GM21423 (cell line): ENCODE data around the gene WRAP53.
"Not testable (repeated sequence)": the region's sequence is repeated elsewhere in the genome, so short reads cannot be mapped to it uniquely, and the experiment has no call there.

Source experiments
- ATAC-seq: cut with Tn5 transposase; IDR thresholded peaks from one replicate; pipeline ENCODE4 v1.9.1; 2021; ENCODE audit warnings: mild to moderate bottlenecking, moderate library complexity; ENCODE audit not compliant: unreplicated experiment

The WRAP53 gene

GRCh38 chr17:7687908-7688807, at the start of gene WRAP53:
Gene WRAP53 (plus strand): TSS chr17:7688477. CDS start chr17:7688649, 172 bp downstream.
- peak; percentile 70 for ATAC-seq

GRCh38 chr17:7640783-7641182, 47.5 kb upstream of the WRAP53 start:
- ATAC-seq, result no peak

- ATAC-seq, result not testable (repeated sequence)
These were observed 46.6 kb upstream of the WRAP53 start for GRCh38 chr17:7641635-7642034.

- ATAC-seq, result no peak
These were observed 43.5 kb upstream of the WRAP53 start for GRCh38 chr17:7644775-7645174.

GRCh38 chr17:7646457-7646856, 41.8 kb upstream of the WRAP53 start:
- ATAC-seq, result no peak

- no peak for ATAC-seq
These were observed 41.3 kb upstream of the WRAP53 start for GRCh38 chr17:7647018-7647417.

GRCh38 chr17:7650509-7651096, 37.7 kb upstream of the WRAP53 start, which contains the start of gene ATP1B2:
Gene ATP1B2 (plus strand): TSS chr17:7650926. CDS start chr17:7651519, 593 bp downstream.
- ATAC-seq, result no peak

- ATAC-seq, result no peak
These were observed 37.1 kb upstream of the WRAP53 start for GRCh38 chr17:7651097-7651664.

- no peak for ATAC-seq
These were observed 36.5 kb upstream of the WRAP53 start for GRCh38 chr17:7651665-7652387.

- ATAC-seq, result no peak
These were observed 35.6 kb upstream of the WRAP53 start for GRCh38 chr17:7652388-7653356.

- ATAC-seq, result no peak
These were observed 33.3 kb upstream of the WRAP53 start for GRCh38 chr17:7654832-7655540.

- no peak for ATAC-seq
These were observed 32.8 kb upstream of the WRAP53 start for GRCh38 chr17:7655541-7655840.

- no peak for ATAC-seq
These were observed 31.2 kb upstream of the WRAP53 start for GRCh38 chr17:7656958-7657609.

- no peak for ATAC-seq
These were observed 20.4 kb upstream of the WRAP53 start for GRCh38 chr17:7667656-7668406.

- no peak for ATAC-seq
These were observed 19.8 kb upstream of the WRAP53 start for GRCh38 chr17:7668482-7668881.

GRCh38 chr17:7673239-7673638, 15.0 kb upstream of the WRAP53 start:
- no peak for ATAC-seq

- no peak for ATAC-seq
These were observed 13.3 kb upstream of the WRAP53 start for GRCh38 chr17:7674934-7675333.

GRCh38 chr17:7676533-7676932, 11.7 kb upstream of the WRAP53 start:
- ATAC-seq, result no peak
